ENCODE results near the gene DUSP11. TPM values are rescaled to one million over a fixed set of nuclear protein-coding genes. Genes with fewer than 3 reads are reported as not detected.

The DUSP11 gene
- total and polyA plus RNA-seq, 9 of the 15 experiments (the other 6 are each of a cell fraction or from before 2014, with no cell fraction given): 20.7 to 79.8 (median 29.3) TPM

DNA sequence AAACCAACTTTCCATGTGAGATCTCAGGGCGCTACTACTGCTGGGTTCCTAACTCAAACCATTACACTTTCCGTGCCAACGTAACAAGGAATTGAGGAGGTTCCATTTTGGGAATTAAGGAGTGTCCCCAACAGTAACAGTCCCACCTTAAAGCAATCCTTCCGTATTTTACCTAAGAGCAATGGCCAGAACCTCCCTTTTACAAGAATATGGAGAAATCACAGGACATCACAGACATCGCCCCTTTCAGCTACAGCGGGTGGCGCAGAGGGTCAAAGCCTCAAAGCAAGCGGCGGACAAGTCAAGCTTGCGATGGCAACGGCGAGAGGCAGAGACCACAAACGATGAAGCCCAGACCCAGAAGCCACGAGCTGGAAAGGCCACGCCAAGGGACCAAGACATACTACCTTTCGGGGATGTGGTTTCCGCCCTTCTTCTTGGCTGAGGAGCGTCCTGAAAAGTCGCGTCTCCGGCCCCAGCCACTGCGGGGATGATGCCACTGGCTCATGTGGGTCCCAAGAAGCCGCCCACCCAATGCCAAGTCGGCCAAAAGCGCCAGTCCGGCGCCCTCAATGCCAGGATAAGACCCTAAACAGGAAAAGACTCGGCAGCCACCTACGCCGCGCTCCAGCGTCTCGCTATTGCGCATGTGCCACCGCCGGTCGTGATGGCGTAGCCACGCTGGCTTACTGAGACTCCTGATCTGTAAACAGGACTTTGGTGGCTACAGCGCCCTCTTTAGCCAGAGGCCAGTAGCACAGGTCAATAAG is at the start of gene DUSP11 (continued):
- peak; percentile 86 for TF ChIP-seq GMEB1 (CRISPR knock-in tag; IDR thresholded peaks at IDR 0.05)
- TF ChIP-seq CTBP1 (IDR thresholded peaks at IDR 0.05; ENCODE audit: borderline replicate concordance): peak; percentile 65; the same call in 1 of the 2 replicates
- TF ChIP-seq TSC22D4 (tag; IDR thresholded peaks at IDR 0.05): no peak
- no peak for TF ChIP-seq CEBPG (CRISPR knock-in tag; IDR thresholded peaks at IDR 0.05)
- TF ChIP-seq CEBPG (tag; conservative IDR thresholded peaks at IDR 0.05 in 1 of 2, IDR thresholded peaks at IDR 0.05 in 1 of 2): no peak
- no peak for TF ChIP-seq SMAD3 (CRISPR knock-in tag; conservative IDR thresholded peaks at IDR 0.05)
- TF ChIP-seq U2AF2 (optimal IDR thresholded peaks at IDR 0.05; ENCODE audit: low read depth, low read length): no peak
- TF ChIP-seq CBFB (CRISPR knock-in tag; IDR thresholded peaks at IDR 0.05): no peak
- no peak for TF ChIP-seq SNAPC5 (CRISPR knock-in tag; IDR thresholded peaks at IDR 0.05)
- peak; percentile 86; the same call in 1 of the 2 replicates for TF ChIP-seq FOXJ2 (tag; IDR thresholded peaks at IDR 0.05)
- TF ChIP-seq EGR1 (conservative IDR thresholded peaks at IDR 0.05): peak; percentile 64
- no peak for TF ChIP-seq ZNF77 (CRISPR knock-in tag; IDR thresholded peaks at IDR 0.05)
- TF ChIP-seq HSF4 (CRISPR knock-in tag; IDR thresholded peaks at IDR 0.05; ENCODE audit: borderline replicate concordance): no peak
- no peak for TF ChIP-seq ZNF408 (CRISPR knock-in tag; IDR thresholded peaks at IDR 0.05; ENCODE audit: low read depth)
- TF ChIP-seq MEF2D (tag; conservative IDR thresholded peaks at IDR 0.05; ENCODE audit: low read depth): no peak
- TF ChIP-seq CBX1 (IDR thresholded peaks at IDR 0.05; ENCODE audit: low read depth): no peak
- no peak for TF ChIP-seq CHAMP1 (IDR thresholded peaks at IDR 0.05)
- TF ChIP-seq HNRNPK (IDR thresholded peaks at IDR 0.05; ENCODE audit: low read depth, low read length, poor library complexity, severe bottlenecking): no peak
- TF ChIP-seq, protein P1, sequence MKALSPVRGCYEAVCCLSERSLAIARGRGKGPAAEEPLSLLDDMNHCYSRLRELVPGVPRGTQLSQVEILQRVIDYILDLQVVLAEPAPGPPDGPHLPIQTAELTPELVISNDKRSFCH (CRISPR knock-in tag; IDR thresholded peaks at IDR 0.05): no peak
- TF ChIP-seq, protein P1 (tag; IDR thresholded peaks at IDR 0.05): no peak
- TF ChIP-seq ZNF197 (CRISPR knock-in tag; IDR thresholded peaks at IDR 0.05; ENCODE audit: low read depth): no peak
- TF ChIP-seq, protein P2, sequence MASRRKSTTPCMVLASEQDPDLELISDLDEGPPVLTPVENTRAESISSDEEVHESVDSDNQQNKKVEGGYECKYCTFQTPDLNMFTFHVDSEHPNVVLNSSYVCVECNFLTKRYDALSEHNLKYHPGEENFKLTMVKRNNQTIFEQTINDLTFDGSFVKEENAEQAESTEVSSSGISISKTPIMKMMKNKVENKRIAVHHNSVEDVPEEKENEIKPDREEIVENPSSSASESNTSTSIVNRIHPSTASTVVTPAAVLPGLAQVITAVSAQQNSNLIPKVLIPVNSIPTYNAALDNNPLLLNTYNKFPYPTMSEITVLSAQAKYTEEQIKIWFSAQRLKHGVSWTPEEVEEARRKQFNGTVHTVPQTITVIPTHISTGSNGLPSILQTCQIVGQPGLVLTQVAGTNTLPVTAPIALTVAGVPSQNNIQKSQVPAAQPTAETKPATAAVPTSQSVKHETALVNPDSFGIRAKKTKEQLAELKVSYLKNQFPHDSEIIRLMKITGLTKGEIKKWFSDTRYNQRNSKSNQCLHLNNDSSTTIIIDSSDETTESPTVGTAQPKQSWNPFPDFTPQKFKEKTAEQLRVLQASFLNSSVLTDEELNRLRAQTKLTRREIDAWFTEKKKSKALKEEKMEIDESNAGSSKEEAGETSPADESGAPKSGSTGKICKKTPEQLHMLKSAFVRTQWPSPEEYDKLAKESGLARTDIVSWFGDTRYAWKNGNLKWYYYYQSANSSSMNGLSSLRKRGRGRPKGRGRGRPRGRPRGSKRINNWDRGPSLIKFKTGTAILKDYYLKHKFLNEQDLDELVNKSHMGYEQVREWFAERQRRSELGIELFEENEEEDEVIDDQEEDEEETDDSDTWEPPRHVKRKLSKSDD (conservative IDR thresholded peaks at IDR 0.05; ENCODE audit: low read length): no peak
